NCI-H82 treated with DMSO at 0.1 percent for 48 hours (cell line): ENCODE results near the gene APH1B.
A peak's percentile ranks its signal among the peaks of the same experiment; 100 is the strongest.

Experiments used
- DNase-seq: peaks from one replicate; lab custom pipeline; 2025; ENCODE audit not compliant: unreplicated experiment; lab: John Stamatoyannopoulos, UW

The APH1B gene

DNA sequence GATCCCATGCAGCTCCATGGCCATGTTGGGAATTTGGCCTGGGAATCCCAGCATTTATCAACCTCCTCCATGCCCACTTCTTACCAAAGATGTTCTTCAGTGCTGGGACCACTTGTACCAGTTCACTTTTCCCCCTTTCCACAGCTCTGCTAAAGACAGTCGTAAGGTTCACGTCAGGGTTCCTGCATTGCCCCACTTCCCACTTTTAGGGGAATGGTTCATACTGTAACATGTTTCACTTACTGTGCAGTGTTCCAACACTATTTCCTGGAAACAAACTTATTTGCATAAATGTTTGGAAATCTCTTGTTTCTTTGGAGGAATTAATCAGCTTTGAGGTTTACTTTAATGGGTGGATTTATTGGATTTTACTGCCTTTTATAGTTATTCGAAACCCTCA lies 17.0 kb downstream of the APH1B start:
- DNase-seq: no peak

- DNase-seq: no peak
Observed at GRCh38 chr15:63295341-63295740, 17.9 kb downstream of the APH1B start.

DNA sequence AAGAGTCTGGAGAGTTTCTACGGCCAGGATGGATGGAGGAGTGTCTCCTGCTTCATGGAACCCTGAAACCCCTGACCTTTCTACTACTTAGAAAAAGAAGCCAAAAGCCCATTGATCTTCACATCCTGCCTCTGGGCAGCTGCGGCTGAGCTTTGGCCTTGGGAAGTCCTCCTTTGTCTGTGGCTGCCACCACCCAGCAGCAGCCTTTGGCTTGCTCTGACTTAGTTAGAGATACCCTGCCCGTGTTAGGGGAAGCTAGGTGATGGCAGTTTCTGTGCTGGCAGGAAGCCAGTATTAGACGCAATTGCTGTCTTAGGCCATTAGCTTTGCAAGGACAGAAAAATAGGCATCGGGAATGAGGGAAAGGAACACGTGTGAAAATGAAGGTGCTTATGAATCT lies 18.8 kb downstream of the APH1B start:
- no peak for DNase-seq

- no peak for DNase-seq
Observed at GRCh38 chr15:63299943-63300575, 22.7 kb downstream of the APH1B start.

GRCh38 chr15:63301088-63301487 lies 23.7 kb downstream of the APH1B start:
- no peak for DNase-seq

DNA sequence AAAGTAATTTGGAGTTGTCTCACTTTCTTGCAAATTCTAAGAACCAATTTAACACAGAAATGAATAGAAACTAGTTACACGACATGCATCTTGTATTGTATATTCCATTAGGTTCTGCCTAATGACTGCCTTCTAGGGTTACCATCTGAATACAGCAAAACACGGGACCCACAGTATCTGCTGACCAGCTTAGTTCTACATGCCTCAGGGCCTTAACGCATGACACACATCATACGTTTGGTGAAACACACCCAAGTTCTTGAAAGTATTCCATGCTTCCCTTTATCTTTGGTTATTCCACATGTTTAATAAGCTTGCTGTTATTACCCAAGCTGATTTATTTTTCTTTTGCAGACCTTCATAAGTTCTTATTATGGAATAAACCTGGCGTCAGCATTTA lies 27.9 kb downstream of the APH1B start:
- DNase-seq: no peak

- DNase-seq: no peak
Observed at GRCh38 chr15:63306492-63307073, 29.2 kb downstream of the APH1B start.

GRCh38 chr15:63308491-63308890 lies 31.1 kb downstream of the APH1B start:
- DNase-seq: no peak

- no peak for DNase-seq
Observed at GRCh38 chr15:63308947-63309346, 31.5 kb downstream of the APH1B start.

- no peak for DNase-seq
Observed at GRCh38 chr15:63310646-63311045, 33.2 kb downstream of the APH1B start.

DNA sequence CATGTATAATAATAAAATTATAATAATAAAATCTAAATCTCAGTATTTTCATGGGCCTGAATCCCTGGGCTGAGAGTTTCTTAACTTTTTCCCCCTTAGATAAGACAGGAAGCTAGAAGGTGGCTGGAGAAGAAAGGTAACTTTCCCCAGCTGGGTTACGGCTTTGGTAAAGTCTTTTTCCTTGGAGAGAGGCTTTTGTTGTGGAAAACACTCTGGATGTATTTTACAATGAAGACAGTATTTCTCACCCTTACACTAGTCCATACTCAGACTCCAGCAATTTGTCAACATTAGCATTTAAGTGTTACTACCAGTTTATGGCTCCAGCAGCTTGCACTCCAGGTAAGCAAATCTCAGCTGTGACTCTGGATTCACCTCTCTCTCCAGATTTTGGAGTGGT lies 34.9 kb downstream of the APH1B start:
- no peak for DNase-seq

- DNase-seq: no peak
Observed at GRCh38 chr15:63313825-63314224, 36.4 kb downstream of the APH1B start.

DNA sequence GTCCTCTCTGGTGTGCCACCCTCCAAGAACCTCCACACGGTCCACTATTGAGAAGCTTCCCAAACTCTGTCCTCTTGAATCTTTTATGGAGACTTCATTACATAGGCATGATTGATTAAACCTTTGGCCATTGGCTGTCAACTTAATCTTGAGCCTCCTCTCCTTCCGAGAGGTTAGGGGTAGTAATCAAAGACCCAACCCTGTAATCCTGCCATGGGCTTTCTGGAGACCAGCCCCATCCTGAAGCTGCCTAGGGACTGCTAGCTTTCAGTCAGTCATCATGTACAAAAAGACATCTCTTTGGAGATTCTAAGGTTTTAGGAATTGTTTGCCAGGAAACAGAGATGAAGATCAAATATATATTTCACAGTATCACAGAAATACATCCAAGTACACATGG lies 37.0 kb downstream of the APH1B start:
- DNase-seq: no peak

DNA sequence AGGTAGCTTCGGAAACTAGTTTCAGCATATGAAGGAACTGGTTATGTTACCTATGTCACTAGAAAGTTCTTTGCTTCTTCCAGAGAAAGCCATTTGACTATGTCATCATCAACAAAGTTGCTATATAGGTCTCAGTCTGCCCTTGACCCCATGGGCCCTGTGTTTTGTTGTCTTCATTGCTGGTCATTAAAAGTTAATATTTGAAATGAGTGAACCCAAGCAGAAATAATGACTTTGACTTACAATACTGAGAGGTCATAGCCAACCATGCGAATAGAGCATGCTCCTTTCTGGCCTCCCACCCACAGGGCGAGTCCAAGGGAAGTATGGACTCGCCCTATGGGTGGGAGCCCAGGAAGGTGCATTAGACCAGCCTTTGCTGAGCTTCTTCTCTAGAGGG lies 40.9 kb downstream of the APH1B start:
- no peak for DNase-seq

GRCh38 chr15:63319065-63319464 lies 41.7 kb downstream of the APH1B start:
- no peak for DNase-seq

DNA sequence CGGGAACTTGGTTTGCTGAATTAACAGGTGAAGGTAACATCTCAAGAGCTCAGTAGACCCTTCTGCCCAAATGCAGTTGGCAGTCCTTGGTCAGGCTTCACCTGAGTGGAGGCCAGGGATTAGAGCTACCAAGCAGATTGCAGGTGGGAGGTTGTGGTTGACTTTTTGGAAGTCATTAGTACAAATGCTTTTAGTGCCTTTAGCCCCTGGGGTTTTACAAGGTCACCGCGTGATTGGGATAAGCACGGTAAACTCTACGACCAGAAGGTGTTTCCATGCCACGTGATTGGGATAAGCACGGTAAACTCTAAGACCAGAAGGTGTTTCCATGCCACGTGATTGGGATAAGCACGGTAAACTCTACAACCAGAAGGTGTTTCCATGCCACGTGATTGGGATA lies 43.0 kb downstream of the APH1B start:
- peak; percentile 83 for DNase-seq

GRCh38 chr15:63320981-63321380 lies 43.6 kb downstream of the APH1B start:
- DNase-seq: peak; percentile 74

- DNase-seq: no peak
Observed at GRCh38 chr15:63321462-63321861, 44.1 kb downstream of the APH1B start.

- no peak for DNase-seq
Observed at GRCh38 chr15:63322541-63322940, 45.1 kb downstream of the APH1B start.

- no peak for DNase-seq
Observed at GRCh38 chr15:63323798-63324563, 46.6 kb downstream of the APH1B start.

DNA sequence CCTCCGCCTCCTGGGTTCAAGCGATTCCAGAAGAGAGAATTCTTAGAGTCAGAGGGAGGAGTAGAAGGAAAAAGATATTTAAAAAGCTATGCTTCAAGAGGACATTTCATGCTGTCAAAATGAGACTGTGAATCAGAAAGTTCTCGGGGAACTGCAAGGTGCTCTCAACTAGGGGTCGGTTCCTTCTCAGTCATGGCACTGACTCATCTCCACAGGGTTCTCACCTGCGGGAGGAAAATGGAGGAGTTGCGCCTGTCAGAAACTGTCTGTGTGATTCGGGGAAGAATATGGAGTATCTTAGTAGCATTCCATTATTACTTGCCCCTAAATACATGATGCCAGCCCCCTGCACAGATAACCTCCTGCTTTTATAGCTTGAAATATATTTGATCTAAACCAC lies 47.4 kb downstream of the APH1B start:
- DNase-seq: no peak

DNA sequence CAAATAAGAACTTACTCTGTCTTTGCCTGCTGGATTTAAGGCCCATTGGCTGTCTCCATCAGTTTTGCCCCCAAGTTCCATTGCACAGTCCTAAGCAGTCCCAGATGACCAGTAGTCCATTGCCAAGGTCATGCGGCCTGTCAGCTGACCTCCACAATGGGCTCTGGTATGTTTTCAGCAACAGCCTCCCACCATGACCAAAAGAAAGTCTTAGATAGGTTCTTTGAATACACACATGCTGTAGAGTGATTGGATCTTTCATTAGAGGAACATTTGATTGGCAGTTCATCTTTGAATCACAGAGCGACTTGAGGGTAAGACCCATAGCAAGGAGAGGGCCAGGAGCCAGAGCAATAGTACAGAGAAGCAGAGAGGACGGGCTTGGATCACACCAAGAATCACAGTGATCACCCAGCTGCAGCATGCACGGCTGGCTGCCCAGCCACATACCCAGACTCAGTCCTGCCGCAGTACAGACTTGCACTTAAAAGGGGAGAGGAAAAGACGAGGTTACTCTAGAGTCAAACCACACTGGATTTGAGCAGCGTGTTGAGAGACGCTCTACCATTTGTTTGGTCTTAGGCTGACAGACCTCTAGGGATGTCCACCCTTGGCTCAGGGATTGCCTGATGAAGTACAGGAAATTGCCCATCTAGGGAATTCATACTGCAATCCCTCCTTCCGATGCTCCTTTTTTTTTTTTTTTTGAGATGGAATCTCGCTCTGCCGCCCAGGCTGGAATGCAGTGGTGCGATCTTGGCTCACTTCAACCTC lies 50.4 kb downstream of the APH1B start:
- DNase-seq: no peak
